Cerebellar nuclear complex (tissue), 1 donor: ENCODE results near the gene GFY.

Experiments
- DNase-seq, 2 experiments: peaks; one replicate each; lab custom pipeline; 2025; lab: John Stamatoyannopoulos, UW

Gene GFY

DNA sequence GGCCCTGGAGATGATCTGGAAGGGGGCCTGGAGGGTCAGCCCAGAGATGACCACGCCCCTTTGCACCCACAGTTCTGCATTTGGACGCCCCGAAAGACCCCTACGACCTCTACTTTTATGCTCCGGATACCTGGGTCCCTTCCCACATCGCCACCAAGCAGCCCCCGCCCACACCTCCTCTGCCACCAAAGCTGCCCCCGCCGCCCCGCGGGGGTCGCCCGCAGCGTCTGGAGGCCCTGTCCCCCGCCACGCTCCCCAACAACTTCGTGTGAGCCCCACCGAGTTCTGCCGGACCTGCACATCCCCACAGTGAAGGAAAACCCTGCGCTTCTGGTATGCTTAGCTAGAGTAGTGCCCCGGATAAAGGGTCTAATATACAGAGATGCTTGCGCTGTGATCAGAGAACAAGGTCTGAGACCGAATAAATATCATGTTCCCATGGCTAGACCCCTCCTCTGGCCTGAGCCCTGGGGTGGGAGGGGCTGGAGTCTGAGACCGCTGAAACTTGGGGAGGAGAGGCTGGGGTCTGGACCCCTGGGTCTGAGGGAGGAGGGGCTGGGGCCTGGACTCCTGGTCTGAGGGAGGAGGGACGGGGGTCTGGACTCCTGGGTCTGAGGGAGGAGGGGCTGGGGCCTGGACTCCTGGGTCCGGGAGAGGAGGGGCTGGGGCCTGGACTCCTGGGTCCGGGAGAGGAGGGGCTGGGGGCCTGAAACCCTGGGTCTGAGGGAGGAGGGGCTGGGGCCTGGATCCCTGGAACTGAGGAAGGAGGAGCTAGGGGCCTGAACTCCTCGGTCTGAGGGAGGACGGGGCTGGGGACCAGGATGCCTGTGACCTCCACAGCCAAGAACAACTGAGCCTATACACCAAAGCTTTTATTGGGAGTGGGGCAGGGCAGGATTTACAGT, 3.6 kb downstream of the GFY start:
- DNase-seq: no peak

DNA sequence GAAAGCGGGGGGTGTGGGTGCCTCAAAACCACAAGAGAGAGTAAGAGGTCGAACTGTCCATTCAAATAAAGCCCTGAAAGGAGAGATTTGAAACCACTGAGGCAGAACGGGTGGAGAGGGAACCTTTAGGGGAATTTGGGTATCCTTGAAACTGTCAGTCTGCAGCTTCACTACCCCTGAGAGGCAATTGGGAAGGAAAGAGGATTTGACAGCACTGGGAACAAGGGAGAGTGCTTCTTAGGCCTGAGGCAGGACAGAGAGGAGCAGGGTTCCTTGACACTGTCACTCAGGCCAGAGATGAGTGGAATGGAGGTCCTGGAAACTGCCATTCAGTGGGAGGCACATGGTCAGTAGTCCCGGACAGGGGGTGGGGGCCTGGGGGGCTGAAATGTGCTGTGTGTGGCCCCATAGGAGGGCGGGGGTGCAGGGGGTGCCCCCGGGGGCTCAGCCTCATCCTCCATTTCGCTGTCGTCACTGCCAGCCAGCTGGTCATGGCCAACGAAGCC, 5.0 kb downstream of the GFY start:
- DNase-seq: no peak

DNA sequence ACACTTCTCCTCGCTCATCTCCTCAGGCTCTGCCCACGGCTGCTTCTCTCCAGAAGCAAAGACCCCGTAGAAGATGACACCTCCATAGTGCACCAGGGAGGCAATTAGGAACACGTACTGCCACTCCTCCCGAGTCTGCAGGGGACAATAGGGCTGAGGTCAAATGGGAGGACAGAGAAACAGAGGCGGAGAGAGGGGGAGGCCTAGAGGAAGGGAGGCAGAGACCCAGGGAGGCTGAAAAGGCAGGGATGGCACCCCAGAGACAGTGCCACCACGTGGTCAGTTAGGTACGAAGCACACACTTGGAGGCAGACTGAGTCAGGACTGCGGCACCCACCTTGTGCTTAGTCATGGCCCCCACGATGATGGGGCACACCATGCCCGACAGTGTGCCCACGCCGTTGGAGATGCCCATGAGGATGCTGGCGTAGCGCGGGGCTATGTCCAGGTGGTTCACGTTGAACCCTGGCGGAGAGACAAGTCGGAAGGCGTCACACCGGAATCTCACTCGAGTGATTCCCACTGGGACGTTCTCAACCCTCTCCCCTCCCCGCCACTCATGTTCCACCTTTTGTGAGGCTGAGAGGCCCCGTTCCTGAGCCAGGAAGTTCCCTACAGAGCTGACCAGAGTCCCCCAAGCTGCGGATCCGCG, 5.6 kb downstream of the GFY start:
- no peak for DNase-seq

DNA sequence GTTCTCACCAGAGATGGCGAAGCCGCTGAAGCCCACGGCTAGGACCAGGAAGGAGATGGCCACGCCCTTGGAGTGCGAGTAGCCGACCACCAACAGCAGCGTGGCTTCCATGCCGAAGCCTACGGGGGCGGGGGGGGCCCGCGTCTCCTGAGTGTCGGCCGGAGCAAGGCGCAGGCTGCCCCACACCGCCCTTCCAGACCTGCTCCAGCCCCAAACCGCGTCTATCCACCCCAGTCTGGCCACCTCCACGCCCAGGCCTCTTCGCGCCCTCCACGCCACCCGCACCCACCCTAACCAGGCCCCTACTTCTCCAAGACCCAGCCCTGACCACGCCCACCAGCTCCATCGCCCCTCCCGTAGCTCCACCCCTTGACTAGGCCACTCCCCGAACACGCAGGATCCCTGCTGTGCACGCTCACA, 6.2 kb downstream of the GFY start:
- DNase-seq: no peak

GRCh38 chr19:49432141-49433073, 7.2 kb downstream of the GFY start:
- DNase-seq: no peak

- DNase-seq: no peak
These were observed 8.2 kb downstream of the GFY start for GRCh38 chr19:49433240-49433901.

DNA sequence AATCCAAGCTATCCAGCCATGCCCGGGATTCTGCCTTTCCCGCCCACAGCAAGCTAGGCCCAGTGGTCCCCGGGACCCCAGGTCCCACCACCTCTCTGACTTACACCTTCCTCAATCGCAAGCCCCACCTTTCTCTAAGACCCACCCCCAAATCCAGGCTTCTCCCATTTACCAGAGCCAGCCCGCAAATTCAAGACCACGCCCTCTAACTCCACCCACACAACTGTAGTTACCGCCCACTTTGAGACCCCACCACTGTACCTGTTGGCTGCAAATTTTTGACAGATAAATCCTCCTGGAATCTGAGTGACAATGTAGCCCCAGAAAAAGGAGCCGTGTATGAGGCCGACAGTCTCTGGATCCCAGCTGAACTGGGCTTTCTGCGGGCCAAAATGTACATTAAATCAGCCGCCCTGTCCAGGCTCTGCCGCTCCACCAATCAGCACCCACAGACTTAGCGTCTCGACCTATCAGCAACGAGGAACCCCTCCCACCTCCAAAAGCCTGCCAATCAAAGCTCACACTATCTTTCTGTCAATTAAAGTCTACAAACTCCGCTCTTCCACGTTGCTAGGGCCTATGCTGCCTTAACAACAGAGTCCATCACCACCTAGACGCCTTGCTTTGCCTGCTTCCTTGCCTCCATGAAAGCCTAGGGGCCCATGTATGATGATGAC, 9.9 kb downstream of the GFY start:
- peak in 1 of 2 experiments; percentile 23 for DNase-seq

- DNase-seq: no peak
These were observed 10.5 kb downstream of the GFY start for GRCh38 chr19:49435670-49436069.

GRCh38 chr19:49436381-49437017, 11.3 kb downstream of the GFY start:
- DNase-seq: peak in 1 of 2 experiments; percentile 26

- peak in 1 of 2 experiments; percentile 90 for DNase-seq
These were observed 12.0 kb downstream of the GFY start for GRCh38 chr19:49437231-49437630.

DNA sequence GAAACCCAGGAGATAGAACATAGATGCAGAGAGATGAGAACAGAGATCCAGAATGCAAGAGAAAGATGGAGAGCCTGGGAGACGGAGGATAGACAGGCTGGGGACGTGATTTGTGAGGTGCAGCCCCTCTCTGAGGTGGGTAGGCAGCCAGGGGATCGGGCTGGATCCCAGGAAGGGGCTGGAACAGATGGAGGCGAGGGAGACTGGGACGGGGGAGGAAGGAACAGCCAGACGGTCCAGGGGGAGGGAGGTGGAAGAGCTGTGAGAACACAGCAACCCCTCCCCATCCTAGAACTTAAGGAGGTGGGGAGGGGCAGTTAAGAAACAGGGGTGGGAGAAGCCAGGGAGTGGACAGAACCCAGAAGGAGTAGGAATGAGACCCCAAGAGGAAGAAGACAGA, 13.1 kb downstream of the GFY start:
- DNase-seq: no peak

DNA sequence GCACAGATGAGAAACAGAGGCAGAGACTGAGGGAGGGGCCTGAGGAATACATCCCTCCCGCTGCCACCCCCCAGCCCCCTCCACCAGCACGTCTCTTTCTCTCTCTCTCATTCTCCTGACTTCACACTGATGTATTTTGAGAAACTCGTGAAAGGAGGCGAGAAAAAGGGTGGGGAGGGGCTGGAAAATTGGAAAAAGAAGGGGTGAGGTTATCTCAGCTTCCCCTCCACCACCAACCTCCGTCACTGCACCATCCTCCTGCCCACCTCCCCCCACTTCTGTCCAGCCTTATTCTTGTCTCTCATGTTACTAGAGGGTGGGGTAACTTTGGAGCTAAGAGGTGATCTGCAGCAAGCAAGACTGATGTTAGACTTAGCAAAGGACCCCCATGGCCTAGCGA, 14.6 kb downstream of the GFY start:
- DNase-seq: no peak

GRCh38 chr19:49440439-49441209, 15.4 kb downstream of the GFY start:
- no peak for DNase-seq

- peak in 1 of 2 experiments; percentile 30 for DNase-seq
These were observed 16.2 kb downstream of the GFY start, which contains the start of gene SLC17A7 for GRCh38 chr19:49441210-49441959. Gene SLC17A7 (minus strand): TSS chr19:49441527. CDS start chr19:49441379, 148 bp downstream.

DNA sequence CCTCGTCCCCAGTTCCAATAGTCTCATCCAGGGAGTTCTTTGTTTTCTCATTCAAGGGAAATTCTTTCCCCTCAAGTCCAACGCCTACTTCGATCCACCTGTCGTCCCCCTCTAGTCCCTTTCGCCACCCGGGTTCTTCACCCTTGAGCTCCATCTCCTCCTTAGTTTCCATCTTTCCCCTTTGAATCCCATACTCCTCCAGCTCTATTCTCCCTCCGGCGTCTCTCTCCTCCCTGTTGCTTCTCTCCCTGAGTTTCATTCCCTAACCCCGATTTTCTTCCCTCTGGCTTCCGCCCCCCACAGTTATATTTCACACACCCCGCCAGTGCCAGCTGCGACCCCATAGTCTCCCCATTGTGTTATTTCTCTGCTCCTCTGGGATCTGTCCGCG, 16.8 kb downstream of the GFY start:
- no peak for DNase-seq

GRCh38 chr19:49442354-49442753, 17.2 kb downstream of the GFY start:
- no peak for DNase-seq

- peak in 1 of 2 experiments; percentile 47 for DNase-seq
These were observed 17.7 kb downstream of the GFY start for GRCh38 chr19:49442771-49443365.
